Sigmoid colon (tissue), 4 donors: ENCODE data around the gene ORC6.

ENCODE experiments used
- CTCF ChIP-seq, 4 experiments: fragments of 450-650 bp in 3 of 4; fragments of 200-600 bp in 1 of 4; IDR thresholded peaks; one replicate each; pipeline ENCODE4 v1.5.1; 2016 to 2019; ENCODE audit warnings: antibody characterized with exemption in 4 of 4, mild to moderate bottlenecking in 3 of 4, moderate library complexity in 2 of 4
- EP300 ChIP-seq, 4 donors: sonication (generic); formaldehyde crosslinking; IDR thresholded peaks; one replicate each; pipeline ENCODE4 v1.6.1; 2017; ENCODE audit warnings: antibody characterized with exemption in 4 of 4
- POLR2A ChIP-seq, 2 donors: fragments of 450-650 bp; IDR thresholded peaks; one replicate each; pipeline ENCODE4 v1.6.1; 2016; ENCODE audit warnings: antibody characterized with exemption in 2 of 2, mild to moderate bottlenecking in 2 of 2, moderate library complexity in 2 of 2
- POLR2AphosphoS5 ChIP-seq, 4 donors: sonication (generic); formaldehyde crosslinking; IDR thresholded peaks; one replicate each; pipeline ENCODE4 v1.6.1; 2017; ENCODE audit warnings: antibody characterized with exemption in 4 of 4

GRCh38 chr16:46743232-46743719 lies 53.8 kb downstream of the ORC6 start:
- no peak for TF ChIP-seq EP300 (IDR thresholded peaks at IDR 0.05)
- no peak for TF ChIP-seq CTCF (IDR thresholded peaks at IDR 0.05)
- no peak for TF ChIP-seq POLR2A (IDR thresholded peaks at IDR 0.05)
- TF ChIP-seq POLR2AphosphoS5 (IDR thresholded peaks at IDR 0.05) = no peak
